Mucosa of rectum (tissue), 2 donors: ENCODE measurements around the gene SRSF9.
"Not testable (repeated sequence)": the region's sequence is repeated elsewhere in the genome, so short reads cannot be mapped to it uniquely, and the experiment has no call there.

ENCODE experiments used
- H3K27ac ChIP-seq, 2 donors: one replicate each; pipeline ENCODE4 v1.7.0; 2013; ENCODE audit warnings: inconsistent platforms in 2 of 2, low read depth in 2 of 2, low read length in 2 of 2
- H3K27me3 ChIP-seq, 2 donors: one replicate each; pipeline ENCODE4 v1.7.0; 2013; ENCODE audit warnings: low read length in 2 of 2; ENCODE audit not compliant: control insufficient read depth in 2 of 2, insufficient read depth in 2 of 2
- H3K36me3 ChIP-seq, 2 donors: one replicate each; pipeline ENCODE4 v1.7.0; 2013; ENCODE audit warnings: low read length in 2 of 2; ENCODE audit not compliant: control insufficient read depth in 2 of 2, insufficient read depth in 2 of 2
- H3K4me1 ChIP-seq, 2 donors: one replicate each; pipeline ENCODE4 v1.7.0; 2013; ENCODE audit warnings: low read length in 2 of 2, mild to moderate bottlenecking in 1 of 2; ENCODE audit not compliant: control insufficient read depth in 2 of 2, insufficient read depth in 2 of 2
- H3K4me3 ChIP-seq, 2 donors: one replicate each; pipeline ENCODE4 v1.7.0; 2013; ENCODE audit warnings: low read length in 2 of 2
- H3K9ac ChIP-seq, 2 donors: one replicate each; pipeline ENCODE4 v1.7.0; 2013; ENCODE audit warnings: low read length in 2 of 2, low read depth in 1 of 2, mild to moderate bottlenecking in 1 of 2
- H3K9me3 ChIP-seq, 2 donors: one replicate each; pipeline ENCODE4 v1.7.0; 2013; ENCODE audit warnings: low read length in 2 of 2; ENCODE audit not compliant: control insufficient read depth in 2 of 2
- donor health status: healthy.
- donor health status: Normal muscosa, but diverticular disease.

The SRSF9 gene

DNA sequence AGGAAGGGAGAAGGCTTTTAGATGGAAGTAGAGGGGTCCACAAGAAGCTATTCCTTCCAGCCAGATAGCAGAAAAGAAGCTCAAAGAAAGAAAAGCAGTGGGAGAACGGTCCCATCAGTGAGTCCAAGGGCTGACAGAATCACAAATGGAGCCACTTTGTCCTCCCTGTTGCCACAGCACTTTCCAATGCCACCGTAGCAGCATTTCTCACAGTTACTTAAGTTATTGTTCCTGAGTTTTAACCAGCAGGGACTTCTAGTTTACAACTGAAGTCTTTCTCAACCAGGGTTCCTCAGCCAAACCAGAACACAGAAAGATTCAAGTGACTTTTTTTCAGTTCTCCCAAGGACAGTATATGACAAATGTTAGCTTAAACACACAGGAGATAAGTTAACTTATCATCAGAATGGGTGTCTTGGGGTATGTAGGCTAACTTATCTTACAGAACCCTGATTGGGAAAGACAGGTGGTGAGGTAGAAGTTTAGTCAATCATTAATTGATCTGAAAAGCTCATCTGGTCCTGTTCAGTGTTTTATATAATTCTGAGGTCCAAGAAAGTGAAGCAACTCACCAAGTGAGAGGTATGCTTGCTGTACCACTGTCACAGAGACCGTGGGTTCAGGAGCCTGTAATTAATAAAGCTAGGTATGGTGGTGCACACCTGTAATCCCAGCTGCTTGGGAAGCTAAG lies 16.3 kb downstream of the SRSF9 start:
- Histone ChIP-seq H3K9ac (no peak overlapping the region), H3K27ac (no peak overlapping the region), H3K4me3 (no peak overlapping the region), H3K27me3 (no peaks in the 10 kb centered on the region), H3K4me1 (no peaks in the 10 kb centered on the region), H3K9me3 (no peaks in the 10 kb centered on the region), H3K36me3 (peaks cover 21 to 37% of the 10 kb centered on the region in 2 donors)

DNA sequence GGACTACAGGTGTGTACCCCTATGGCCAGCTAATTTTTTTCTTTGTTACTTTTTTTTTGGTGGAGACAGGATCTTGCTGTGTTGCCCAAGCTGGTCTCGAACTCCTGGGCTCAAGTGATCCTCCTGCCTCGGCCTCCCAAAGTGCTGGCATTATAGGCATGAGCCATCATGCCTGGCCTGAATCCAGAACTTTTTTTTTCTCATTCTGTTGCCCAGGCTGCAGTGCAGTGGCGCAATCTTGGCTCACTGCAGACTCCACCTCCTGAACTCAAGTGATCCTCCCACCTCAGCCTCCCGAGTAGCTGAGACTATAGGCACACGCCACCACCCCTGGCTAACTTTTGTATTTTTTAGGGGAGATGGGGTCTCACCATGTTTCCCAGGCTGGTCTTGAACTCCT lies 17.0 kb downstream of the SRSF9 start:
- not testable (repeated sequence) for H3K27me3 ChIP-seq, H3K4me1 ChIP-seq, H3K27ac ChIP-seq, H3K9me3 ChIP-seq, H3K4me3 ChIP-seq, H3K9ac ChIP-seq
- H3K36me3 ChIP-seq, result peaks cover 18 to 32% of the 10 kb centered on the region in 2 donors

DNA sequence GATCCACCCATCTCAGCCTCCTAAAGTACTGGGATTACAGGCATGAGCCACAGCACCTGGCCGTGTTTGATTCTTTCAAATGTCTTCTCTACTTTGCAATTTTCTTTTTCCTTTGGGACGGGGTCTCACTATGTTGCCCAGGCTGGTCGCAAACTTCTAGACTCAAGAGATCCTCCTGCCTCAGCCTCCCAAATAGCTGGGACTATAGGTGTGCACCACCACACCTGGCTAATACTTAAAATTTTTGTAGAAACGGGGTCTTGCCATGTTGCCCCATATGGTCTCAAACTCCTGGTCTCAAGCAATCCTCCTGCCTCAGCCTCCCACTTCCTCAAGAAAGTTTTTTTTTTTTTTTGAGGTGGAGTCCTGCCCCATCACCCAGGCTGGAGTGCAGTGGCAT lies 21.6 kb downstream of the SRSF9 start:
- Histone ChIP-seq H3K4me3 (no peak overlapping the region), H3K36me3 (peaks cover 20 to 23% of the 10 kb centered on the region in 2 donors), H3K27me3 (no peaks in the 10 kb centered on the region), H3K4me1 (peaks cover 13 to 14% of the 10 kb centered on the region in 2 donors), H3K9ac (no peak overlapping the region), H3K27ac (no peak overlapping the region), H3K9me3 (no peaks in the 10 kb centered on the region)

DNA sequence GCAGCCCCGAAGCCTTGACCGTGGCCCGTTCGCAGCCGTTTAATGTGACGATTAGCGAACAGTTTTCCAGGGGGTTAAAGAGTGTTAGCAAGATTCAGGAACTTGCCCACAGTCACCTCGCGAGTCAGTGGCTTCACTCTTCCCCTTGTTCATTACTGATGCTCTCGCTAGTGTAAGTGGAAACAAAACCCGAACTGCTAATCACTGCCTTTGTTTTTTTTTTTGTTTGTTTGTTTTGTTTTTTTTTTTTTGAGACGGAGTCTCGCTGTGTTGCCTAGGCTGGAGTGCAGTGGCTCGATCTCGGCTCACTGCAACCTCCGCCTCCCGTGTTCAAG lies 22.7 kb downstream of the SRSF9 start:
- not testable (repeated sequence) for H3K27me3 ChIP-seq, H3K9me3 ChIP-seq
- Histone ChIP-seq H3K9ac (peak overlapping the region; percentile 89 to 94), H3K27ac (peak overlapping the region; percentile 74 to 94), H3K4me3 (peak overlapping the region; percentile 70 to 99), H3K4me1 (peaks cover 13 to 14% of the 10 kb centered on the region in 2 donors), H3K36me3 (peaks cover 16 to 25% of the 10 kb centered on the region in 2 donors)

DNA sequence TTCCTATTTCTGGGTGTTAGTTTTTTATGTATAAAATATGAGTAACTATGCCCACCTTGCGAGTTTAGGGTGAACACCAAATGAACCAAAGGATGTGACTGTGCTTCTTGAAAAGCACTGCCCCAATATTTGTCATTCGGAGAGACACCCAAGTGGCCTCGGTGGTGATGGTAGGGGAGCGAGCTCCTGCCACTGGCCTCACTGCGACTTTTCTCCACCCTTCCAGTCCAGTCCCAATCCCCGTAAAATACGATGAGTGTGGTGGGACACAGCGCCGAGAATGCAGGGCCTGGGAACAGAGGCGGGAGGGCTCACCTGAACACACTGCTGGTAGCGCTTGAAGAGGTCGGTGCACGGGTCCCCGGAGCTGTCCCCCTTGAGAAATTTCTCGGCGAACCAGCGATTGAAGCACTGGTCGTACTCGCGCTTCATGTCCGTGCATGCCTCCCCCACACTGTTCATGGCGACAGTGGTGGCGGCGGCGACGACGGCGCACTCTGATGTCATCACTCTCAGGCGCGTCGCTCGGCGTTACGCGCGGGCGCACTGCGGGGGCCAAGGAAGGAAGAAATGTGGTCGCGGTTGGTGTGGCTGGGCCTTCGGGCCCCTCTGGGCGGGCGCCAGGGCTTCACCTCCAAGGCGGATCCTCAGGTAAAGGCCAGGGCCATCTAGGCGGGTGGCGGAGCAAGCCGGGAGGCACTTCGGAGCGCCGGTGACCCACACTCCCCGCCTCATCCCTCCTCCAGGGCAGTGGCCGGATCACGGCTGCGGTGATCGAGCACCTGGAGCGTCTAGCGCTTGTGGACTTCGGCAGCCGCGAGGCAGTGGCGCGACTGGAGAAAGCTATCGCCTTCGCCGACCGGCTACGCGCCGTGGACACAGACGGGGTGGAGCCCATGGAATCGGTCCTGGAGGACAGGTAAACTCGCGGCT lies 23.4 kb downstream of the SRSF9 start, which contains the start of the genes GATC and TRIAP1:
TSS of gene GATC (plus strand) at position 534 of the 933 bp plus-strand sequence. CDS start at position 571, 37 bp downstream.
TSS of gene TRIAP1 (minus strand) at position 474 of the 933 bp plus-strand sequence. CDS start at position 462, 12 bp downstream.
- peak within 1 kb of the TSS; percentile 74 to 94 for H3K27ac ChIP-seq
- H3K27me3 ChIP-seq, result no peaks in the 10 kb centered on the region
- peak within 1 kb of the TSS; percentile 89 to 94 for H3K9ac ChIP-seq
- peaks cover 13 to 14% of the 10 kb centered on the region in 2 donors for H3K4me1 ChIP-seq
- peaks cover 17 to 25% of the 10 kb centered on the region in 2 donors for H3K36me3 ChIP-seq
- peak within 1 kb of the TSS; percentile 70 to 99 for H3K4me3 ChIP-seq
- H3K9me3 ChIP-seq, result no peaks in the 10 kb centered on the region

DNA sequence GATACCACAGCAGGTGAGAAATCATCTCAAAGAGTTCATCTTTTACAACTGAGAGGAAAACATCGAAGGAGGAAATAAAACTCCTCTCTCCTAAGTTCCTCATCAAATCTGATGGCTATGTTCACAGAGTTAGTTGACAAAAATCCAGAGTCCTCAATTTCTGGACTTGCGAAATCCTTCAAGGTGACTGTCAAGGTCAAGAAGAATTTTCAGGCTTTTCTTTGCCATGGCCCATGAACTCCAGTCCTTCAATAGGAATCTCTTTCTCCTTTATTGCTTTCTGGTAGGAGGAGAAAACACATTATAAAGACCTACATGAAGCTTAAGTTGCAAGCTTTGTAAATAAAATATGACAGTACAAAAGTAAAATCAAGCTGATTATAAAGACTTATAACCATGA lies 24.9 kb downstream of the SRSF9 start:
- Histone ChIP-seq H3K4me3 (no peak overlapping the region), H3K4me1 (peaks cover 13 to 18% of the 10 kb centered on the region in 2 donors), H3K27ac (no peak overlapping the region), H3K9me3 (no peaks in the 10 kb centered on the region), H3K36me3 (peaks cover 26 to 27% of the 10 kb centered on the region in 2 donors), H3K27me3 (no peaks in the 10 kb centered on the region), H3K9ac (no peak overlapping the region)

DNA sequence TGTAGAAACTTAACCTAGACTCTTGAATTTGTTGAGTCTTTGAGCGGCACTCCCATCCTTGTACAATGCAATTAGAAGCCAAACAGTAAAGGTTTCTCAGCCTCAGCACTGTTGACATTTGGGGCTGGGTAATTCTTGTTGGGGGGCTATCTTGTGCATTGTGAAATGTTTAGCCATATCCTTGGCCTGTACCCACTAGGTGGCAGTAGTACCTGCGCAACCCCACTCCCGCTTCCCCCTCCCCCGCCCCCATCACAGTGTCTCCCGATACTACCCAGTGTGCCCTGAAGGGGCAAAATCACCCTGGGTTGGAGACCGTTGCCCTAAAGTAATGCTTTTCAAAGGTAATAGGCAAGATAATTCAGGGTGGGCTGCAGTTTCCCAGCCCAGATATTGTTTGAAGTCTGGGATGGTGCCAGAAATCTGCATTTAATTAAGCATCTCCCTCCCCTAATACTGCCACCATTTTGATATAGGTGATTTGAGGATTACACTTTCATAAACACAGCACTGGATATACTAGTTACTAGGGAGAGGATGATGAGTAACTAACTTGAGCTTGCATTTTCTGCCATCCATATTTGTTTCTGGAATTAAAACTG lies 29.8 kb downstream of the SRSF9 start:
- Histone ChIP-seq H3K4me1 (peaks cover 9 to 14% of the 10 kb centered on the region in 2 donors), H3K4me3 (peak overlapping the region; percentile 3 to 24), H3K9me3 (no peaks in the 10 kb centered on the region), H3K27ac (no peak overlapping the region), H3K36me3 (peaks cover 27 to 29% of the 10 kb centered on the region in 2 donors), H3K9ac (no peak overlapping the region), H3K27me3 (no peaks in the 10 kb centered on the region)

DNA sequence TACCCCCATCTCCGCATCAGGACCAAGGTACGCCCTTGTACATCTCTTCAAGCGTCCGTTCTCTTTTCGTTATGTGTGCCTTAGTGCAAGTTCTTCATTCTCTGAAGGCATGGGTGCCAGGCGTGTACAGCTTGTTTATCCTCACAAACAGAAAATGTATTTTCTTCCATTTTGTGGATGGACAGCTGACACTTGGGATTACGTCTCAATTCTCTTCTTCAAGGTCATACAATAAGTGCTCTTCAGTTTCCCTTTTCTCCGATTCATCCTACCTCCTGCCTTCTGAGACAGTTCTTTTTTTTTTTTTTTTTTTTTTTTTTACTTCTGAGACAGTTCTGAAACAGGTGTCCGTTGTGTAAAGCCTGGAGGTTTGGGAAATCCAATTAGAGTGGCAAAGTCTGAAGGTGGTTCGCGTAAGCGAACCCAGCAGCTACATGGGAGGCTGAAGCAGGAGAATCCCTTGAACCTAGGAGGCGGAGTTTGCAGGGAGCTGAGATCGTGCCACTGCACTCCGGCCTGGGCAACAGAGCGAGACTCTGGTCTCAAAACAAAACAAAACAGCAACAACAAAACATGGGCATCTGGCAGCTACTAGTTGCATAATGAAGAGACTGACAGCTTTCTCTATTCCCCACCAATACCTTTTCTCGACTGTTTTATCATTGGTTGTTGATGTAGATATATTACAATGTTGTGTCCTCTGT lies 30.9 kb downstream of the SRSF9 start:
- peaks cover 9 to 14% of the 10 kb centered on the region in 2 donors for H3K4me1 ChIP-seq
- H3K27me3 ChIP-seq, result no peaks in the 10 kb centered on the region
- no peaks in the 10 kb centered on the region for H3K9me3 ChIP-seq
- H3K4me3 ChIP-seq, result peak overlapping the region; percentile 83 to 87
- peak overlapping the region; percentile 83 to 88 for H3K27ac ChIP-seq
- H3K36me3 ChIP-seq, result peaks cover 18 to 24% of the 10 kb centered on the region in 2 donors
- peak overlapping the region; percentile 60 to 92 for H3K9ac ChIP-seq

DNA sequence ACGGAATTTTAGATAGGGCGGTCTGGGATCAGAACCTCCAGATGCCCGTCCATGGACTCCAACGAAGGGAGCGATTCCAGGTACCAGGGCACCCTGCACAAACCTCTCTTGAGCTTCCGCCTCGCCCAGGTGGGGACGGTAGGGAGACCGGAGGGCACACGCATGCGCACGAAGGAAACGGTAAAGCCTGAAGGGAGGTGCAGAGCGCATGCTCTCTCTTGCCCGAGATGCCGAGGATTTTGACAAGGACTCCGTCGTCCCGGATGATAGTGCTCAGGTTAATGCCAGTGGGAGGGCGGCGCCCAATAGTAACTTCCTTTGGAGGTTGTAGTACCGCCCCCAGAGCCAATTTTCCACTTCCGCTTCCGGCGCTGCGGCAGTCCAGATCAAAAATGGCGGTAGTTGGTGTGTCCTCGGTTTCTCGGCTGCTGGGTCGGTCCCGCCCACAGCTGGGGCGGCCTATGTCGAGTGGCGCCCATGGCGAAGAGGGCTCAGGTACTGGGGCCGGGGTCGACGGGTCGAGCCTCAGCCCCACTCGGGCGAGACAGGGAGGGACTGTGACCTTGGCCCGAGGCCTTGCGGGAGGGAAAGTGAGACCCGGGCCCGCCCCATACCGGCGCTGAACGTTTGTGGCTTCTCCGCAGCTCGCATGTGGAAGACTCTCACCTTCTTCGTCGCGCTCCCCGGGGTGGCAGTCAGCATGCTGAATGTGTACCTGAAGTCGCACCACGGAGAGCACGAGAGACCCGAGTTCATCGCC lies 31.6 kb downstream of the SRSF9 start, which contains the start of gene COX6A1:
TSS of gene COX6A1 (plus strand) at position 379 of the 760 bp plus-strand sequence. CDS start at position 393, 14 bp downstream.
- Histone ChIP-seq H3K4me3 (peak within 1 kb of the TSS; percentile 83 to 87), H3K27ac (peak within 1 kb of the TSS; percentile 83 to 88), H3K36me3 (peaks cover 10 to 17% of the 10 kb centered on the region in 2 donors), H3K9me3 (no peaks in the 10 kb centered on the region), H3K27me3 (no peaks in the 10 kb centered on the region), H3K4me1 (peaks cover 9 to 14% of the 10 kb centered on the region in 2 donors), H3K9ac (peak within 1 kb of the TSS; percentile 60 to 92)
